ENCODE data around the gene POU6F2.

The POU6F2 gene

DNA sequence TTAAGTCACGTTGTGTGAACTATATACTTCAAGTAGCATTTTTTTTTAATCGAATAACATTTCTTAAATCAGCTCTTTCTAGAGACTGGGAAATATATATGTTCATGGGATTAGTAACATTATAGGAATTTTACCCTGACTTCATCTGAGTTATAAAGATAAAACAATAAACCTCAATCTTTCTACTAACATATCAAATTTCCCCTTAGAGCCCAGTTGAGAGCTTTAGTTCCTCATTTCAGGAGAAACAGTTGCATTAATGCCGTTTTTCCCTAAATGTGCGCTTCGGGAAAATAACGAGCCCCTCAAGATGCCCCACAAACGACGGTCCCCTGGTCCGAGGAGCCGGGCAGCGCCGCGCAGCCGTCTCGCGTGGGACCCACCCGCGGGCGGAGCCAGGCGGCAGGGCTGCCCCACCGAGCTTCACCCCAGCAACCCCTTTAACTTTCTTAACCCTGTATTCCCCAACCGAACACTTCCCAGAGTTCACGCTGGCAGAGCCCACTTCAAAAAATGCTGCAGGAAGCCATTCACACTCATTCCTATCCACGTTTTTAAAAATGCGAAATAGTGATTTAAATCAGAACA, 436.0 kb downstream of the POU6F2 start:
- H3K9ac ChIP-seq (ENCODE audit: low read depth in 1 of 2, low read length in 2 of 2), result no peak overlapping the region
- H3K9me3 ChIP-seq (ENCODE audit: control insufficient read depth in 2 of 2, low read length in 2 of 2), result no peaks in the 10 kb centered on the region
- no peaks in the 10 kb centered on the region for H3K36me3 ChIP-seq (ENCODE audit: control insufficient read depth in 2 of 2, insufficient read depth in 2 of 2, low read length in 2 of 2)
- H3K27me3 ChIP-seq (ENCODE audit: control insufficient read depth in 2 of 2, insufficient read depth in 2 of 2, low read length in 2 of 2), result peaks cover 0 to 3% of the 10 kb centered on the region in 2 donors
- no peak overlapping the region for H3K27ac ChIP-seq (ENCODE audit: low read depth in 2 of 2, low read length in 2 of 2)
- H3K4me1 ChIP-seq (ENCODE audit: control insufficient read depth in 2 of 2, insufficient read depth in 2 of 2, low read length in 2 of 2), result no peaks in the 10 kb centered on the region
- H3K4me3 ChIP-seq (ENCODE audit: low read length in 2 of 2), result peak overlapping the region; percentile 38 to 69

DNA sequence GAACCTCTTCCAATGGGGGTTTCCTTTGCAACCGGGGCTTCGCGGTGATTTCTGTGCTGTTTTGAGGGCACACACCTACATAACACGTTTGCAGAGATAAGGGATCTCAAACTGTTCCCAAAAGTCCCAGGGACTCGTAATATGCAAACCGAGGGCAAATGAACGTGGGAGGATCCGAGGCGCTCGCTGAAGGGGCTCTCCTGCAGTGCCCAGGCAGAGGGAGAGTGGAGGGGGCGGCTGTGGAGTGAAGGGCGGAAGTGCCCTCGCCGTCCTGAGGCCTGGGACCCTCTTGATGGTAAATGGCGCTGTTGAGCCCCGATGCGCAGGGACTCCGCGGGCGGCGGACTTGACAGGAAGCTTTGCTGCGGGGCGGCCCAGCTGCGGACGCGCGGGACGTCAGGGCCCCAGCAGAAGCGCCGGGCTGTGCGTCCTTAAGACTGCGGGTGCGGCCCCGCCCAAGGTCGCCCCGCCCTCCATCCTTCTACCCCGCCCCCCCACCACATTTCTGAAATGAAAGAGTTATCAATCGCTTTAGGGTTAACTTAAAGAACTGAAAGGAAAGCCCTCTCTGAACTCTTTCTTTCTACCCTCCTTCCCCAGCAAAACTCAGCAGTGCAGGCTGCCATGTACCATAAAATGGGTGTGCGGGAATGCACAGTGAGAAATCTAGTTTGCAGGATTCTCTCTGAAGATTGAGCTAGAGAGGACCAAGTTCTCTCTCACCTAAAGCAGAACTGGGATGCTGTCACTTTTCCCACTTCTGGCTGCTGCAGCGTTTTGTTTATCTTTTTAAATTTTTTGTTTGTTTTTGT, 436.7 kb downstream of the POU6F2 start:
- Histone ChIP-seq H3K9me3 (ENCODE audit: control insufficient read depth in 2 of 2, low read length in 2 of 2) (no peaks in the 10 kb centered on the region), H3K27me3 (ENCODE audit: control insufficient read depth in 2 of 2, insufficient read depth in 2 of 2, low read length in 2 of 2) (peaks cover 0 to 3% of the 10 kb centered on the region in 2 donors), H3K4me3 (ENCODE audit: low read length in 2 of 2) (peak overlapping the region; percentile 38 to 69), H3K27ac (ENCODE audit: low read depth in 2 of 2, low read length in 2 of 2) (no peak overlapping the region), H3K4me1 (ENCODE audit: control insufficient read depth in 2 of 2, insufficient read depth in 2 of 2, low read length in 2 of 2) (no peaks in the 10 kb centered on the region), H3K9ac (ENCODE audit: low read depth in 1 of 2, low read length in 2 of 2) (no peak overlapping the region), H3K36me3 (ENCODE audit: control insufficient read depth in 2 of 2, insufficient read depth in 2 of 2, low read length in 2 of 2) (no peaks in the 10 kb centered on the region)

DNA sequence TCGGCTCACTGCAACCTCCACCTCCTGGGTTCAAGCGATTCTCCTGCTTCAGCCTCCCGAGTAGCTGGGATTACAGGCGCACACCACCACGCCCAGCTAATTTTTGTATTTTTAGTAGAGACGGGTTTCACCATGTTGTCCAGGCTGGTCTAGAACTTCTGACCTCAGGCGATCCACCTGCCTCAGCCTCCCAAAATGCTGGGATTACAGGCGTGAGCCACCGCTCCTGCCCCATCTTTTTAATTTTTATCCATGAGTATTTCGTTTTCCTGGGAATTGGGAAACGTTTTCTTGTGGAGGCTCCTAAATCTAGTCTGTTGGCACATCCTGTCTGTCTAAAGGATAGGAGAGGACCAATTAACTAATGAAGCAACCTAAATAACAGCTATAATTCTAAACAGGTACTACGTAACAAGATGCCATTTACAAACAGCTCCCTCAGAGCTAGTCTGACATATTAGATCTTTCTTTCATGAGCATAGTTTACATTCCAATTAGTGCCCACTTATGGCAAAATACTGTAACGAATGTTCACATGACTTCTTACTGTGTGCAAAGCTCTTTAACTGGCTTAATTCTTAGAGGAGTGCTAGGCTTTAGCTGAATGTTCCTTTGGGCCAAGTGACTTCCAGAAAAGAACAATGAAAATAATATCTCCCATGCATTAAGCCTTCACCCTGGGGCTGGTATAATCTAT, 437.5 kb downstream of the POU6F2 start:
- Histone ChIP-seq H3K9me3 (ENCODE audit: control insufficient read depth in 2 of 2, low read length in 2 of 2) (no peaks in the 10 kb centered on the region), H3K4me1 (ENCODE audit: control insufficient read depth in 2 of 2, insufficient read depth in 2 of 2, low read length in 2 of 2) (no peaks in the 10 kb centered on the region), H3K4me3 (ENCODE audit: low read length in 2 of 2) (no peak overlapping the region), H3K36me3 (ENCODE audit: control insufficient read depth in 2 of 2, insufficient read depth in 2 of 2, low read length in 2 of 2) (no peaks in the 10 kb centered on the region), H3K9ac (ENCODE audit: low read depth in 1 of 2, low read length in 2 of 2) (no peak overlapping the region), H3K27ac (ENCODE audit: low read depth in 2 of 2, low read length in 2 of 2) (no peak overlapping the region), H3K27me3 (ENCODE audit: control insufficient read depth in 2 of 2, insufficient read depth in 2 of 2, low read length in 2 of 2) (peaks cover 0 to 3% of the 10 kb centered on the region in 2 donors)

DNA sequence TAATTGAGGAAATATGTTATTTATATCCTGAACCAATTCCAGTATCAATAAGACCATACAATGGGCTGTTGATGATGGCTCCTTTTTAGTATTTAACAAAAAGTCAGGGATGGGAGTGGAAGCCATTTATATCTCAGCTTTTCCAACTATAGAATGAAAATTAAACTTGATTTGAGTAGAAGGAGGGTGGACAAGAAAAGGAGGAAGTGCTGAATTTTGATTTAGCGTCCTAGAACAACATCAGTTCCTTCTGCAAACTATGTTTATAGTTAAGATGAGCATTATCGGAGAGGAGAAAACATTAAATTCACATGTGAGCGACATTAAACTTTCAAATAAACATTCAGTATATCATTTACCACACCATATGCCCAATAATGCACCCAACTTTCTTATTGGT, 439.2 kb downstream of the POU6F2 start:
- Histone ChIP-seq H3K9me3 (ENCODE audit: control insufficient read depth in 2 of 2, low read length in 2 of 2) (no peaks in the 10 kb centered on the region), H3K27me3 (ENCODE audit: control insufficient read depth in 2 of 2, insufficient read depth in 2 of 2, low read length in 2 of 2) (peaks cover 0 to 3% of the 10 kb centered on the region in 2 donors), H3K4me1 (ENCODE audit: control insufficient read depth in 2 of 2, insufficient read depth in 2 of 2, low read length in 2 of 2) (no peaks in the 10 kb centered on the region), H3K4me3 (ENCODE audit: low read length in 2 of 2) (no peak overlapping the region), H3K27ac (ENCODE audit: low read depth in 2 of 2, low read length in 2 of 2) (no peak overlapping the region), H3K9ac (ENCODE audit: low read depth in 1 of 2, low read length in 2 of 2) (no peak overlapping the region), H3K36me3 (ENCODE audit: control insufficient read depth in 2 of 2, insufficient read depth in 2 of 2, low read length in 2 of 2) (no peaks in the 10 kb centered on the region)

DNA sequence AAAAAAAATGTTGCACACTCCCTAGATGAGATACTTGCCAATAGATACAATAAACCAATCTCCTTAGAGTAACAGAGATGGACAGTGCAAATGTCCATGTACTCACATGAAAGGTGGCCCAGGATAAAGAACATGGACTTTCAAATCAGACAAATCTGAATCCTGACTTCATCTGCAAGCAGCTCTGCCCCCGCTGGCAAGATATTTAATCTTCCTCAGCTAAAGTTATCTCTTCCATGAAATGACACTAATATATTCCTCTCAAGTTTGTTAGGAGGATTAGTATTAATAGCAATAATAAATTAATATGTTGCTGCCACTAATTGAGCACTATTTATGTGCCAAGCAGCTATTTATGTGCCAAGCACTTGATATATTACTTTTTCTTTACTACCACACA, 439.9 kb downstream of the POU6F2 start:
- Histone ChIP-seq H3K4me3 (ENCODE audit: low read length in 2 of 2) (no peak overlapping the region), H3K27me3 (ENCODE audit: control insufficient read depth in 2 of 2, insufficient read depth in 2 of 2, low read length in 2 of 2) (peaks cover 0 to 3% of the 10 kb centered on the region in 2 donors), H3K9me3 (ENCODE audit: control insufficient read depth in 2 of 2, low read length in 2 of 2) (no peaks in the 10 kb centered on the region), H3K27ac (ENCODE audit: low read depth in 2 of 2, low read length in 2 of 2) (no peak overlapping the region), H3K4me1 (ENCODE audit: control insufficient read depth in 2 of 2, insufficient read depth in 2 of 2, low read length in 2 of 2) (no peaks in the 10 kb centered on the region), H3K36me3 (ENCODE audit: control insufficient read depth in 2 of 2, insufficient read depth in 2 of 2, low read length in 2 of 2) (no peaks in the 10 kb centered on the region), H3K9ac (ENCODE audit: low read depth in 1 of 2, low read length in 2 of 2) (no peak overlapping the region)

DNA sequence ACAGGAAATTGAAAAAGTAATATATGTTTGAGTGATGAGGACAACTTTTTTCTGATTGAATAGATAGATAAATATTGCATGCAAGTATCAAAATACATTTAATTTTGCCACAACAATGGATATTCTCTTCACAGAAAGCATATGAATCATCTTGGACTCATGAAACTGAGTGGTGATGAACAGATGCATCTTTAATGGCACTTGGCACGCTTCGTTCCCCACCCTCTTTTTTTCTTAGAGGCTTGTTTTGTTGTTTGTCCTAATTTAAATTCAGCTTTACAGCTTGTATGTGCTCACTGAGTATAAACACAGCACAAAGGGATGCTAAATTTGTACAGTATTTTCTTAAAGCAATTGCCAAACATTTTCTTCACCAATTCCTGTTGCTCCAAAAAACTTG, 443.5 kb downstream of the POU6F2 start:
- H3K27ac ChIP-seq (ENCODE audit: low read depth in 2 of 2, low read length in 2 of 2), result no peak overlapping the region
- no peaks in the 10 kb centered on the region for H3K27me3 ChIP-seq (ENCODE audit: control insufficient read depth in 2 of 2, insufficient read depth in 2 of 2, low read length in 2 of 2)
- no peak overlapping the region for H3K9ac ChIP-seq (ENCODE audit: low read depth in 1 of 2, low read length in 2 of 2)
- H3K4me1 ChIP-seq (ENCODE audit: control insufficient read depth in 2 of 2, insufficient read depth in 2 of 2, low read length in 2 of 2), result no peaks in the 10 kb centered on the region
- no peaks in the 10 kb centered on the region for H3K9me3 ChIP-seq (ENCODE audit: control insufficient read depth in 2 of 2, low read length in 2 of 2)
- H3K36me3 ChIP-seq (ENCODE audit: control insufficient read depth in 2 of 2, insufficient read depth in 2 of 2, low read length in 2 of 2), result no peaks in the 10 kb centered on the region
- H3K4me3 ChIP-seq (ENCODE audit: low read length in 2 of 2), result no peak overlapping the region

DNA sequence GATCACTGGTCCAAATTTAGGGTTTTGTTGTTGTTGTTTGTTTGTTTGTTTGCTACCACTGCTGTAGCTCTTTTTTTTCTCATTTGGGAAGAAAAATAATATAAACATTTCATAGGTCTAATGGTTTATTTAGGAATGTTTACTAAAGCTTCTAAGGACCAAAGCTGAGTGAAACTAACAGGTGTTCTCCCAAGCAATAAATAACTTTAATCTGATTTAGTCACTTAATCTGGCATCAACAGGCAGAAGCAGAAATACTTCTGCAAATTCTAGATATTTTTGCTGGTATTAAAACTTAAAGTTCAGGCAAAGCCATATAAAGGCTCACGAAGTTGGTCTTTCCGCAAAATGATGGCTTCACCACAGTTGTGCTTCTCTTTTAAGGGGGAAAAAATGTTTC, 444.0 kb downstream of the POU6F2 start:
- Histone ChIP-seq H3K27me3 (ENCODE audit: control insufficient read depth in 2 of 2, insufficient read depth in 2 of 2, low read length in 2 of 2) (no peaks in the 10 kb centered on the region), H3K9me3 (ENCODE audit: control insufficient read depth in 2 of 2, low read length in 2 of 2) (no peaks in the 10 kb centered on the region), H3K4me1 (ENCODE audit: control insufficient read depth in 2 of 2, insufficient read depth in 2 of 2, low read length in 2 of 2) (no peaks in the 10 kb centered on the region), H3K9ac (ENCODE audit: low read depth in 1 of 2, low read length in 2 of 2) (no peak overlapping the region), H3K36me3 (ENCODE audit: control insufficient read depth in 2 of 2, insufficient read depth in 2 of 2, low read length in 2 of 2) (no peaks in the 10 kb centered on the region), H3K4me3 (ENCODE audit: low read length in 2 of 2) (no peak overlapping the region), H3K27ac (ENCODE audit: low read depth in 2 of 2, low read length in 2 of 2) (no peak overlapping the region)

DNA sequence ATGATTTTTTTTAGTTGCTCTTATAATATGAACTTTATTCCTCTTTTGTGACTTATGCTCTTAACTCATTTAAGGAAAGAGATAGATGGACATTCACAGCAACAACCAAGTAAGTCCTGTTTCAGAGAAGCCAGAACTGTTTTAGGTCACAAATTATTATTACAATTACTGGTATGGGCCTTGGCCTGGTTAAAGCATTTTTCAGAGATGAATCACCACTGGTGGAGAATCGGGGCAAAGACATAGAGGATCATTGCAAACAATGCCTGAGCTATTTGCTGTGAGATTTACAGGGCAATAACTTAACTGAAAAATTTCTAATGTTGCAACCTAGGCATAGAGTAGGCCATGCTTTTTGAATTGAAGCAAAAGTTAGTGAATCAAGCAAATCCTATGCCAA, 450.5 kb downstream of the POU6F2 start:
- H3K4me3 ChIP-seq (ENCODE audit: low read length in 2 of 2), result no peak overlapping the region
- no peaks in the 10 kb centered on the region for H3K27me3 ChIP-seq (ENCODE audit: control insufficient read depth in 2 of 2, insufficient read depth in 2 of 2, low read length in 2 of 2)
- H3K9me3 ChIP-seq (ENCODE audit: control insufficient read depth in 2 of 2, low read length in 2 of 2), result no peaks in the 10 kb centered on the region
- no peak overlapping the region for H3K9ac ChIP-seq (ENCODE audit: low read depth in 1 of 2, low read length in 2 of 2)
- no peaks in the 10 kb centered on the region for H3K36me3 ChIP-seq (ENCODE audit: control insufficient read depth in 2 of 2, insufficient read depth in 2 of 2, low read length in 2 of 2)
- no peaks in the 10 kb centered on the region for H3K4me1 ChIP-seq (ENCODE audit: control insufficient read depth in 2 of 2, insufficient read depth in 2 of 2, low read length in 2 of 2)
- no peak overlapping the region for H3K27ac ChIP-seq (ENCODE audit: low read depth in 2 of 2, low read length in 2 of 2)

DNA sequence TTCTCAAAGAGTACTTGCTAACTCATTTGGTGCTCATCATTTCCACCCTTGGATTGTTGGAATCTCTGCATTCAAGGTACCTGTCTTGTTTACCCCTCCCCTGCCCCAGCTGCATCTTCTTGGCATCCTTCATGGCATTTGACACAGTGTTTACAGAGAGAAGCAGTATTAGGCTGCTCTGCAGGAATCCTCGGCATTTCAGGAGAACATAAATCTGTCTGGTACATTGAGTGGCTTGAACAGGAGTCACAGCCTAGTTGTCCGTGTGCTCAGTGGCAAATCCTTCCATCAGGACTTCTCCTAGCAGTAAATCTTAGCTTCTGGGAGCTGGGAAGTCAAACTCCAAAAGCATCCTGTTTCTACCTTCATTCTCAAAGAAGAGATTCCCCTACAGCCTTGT, 451.7 kb downstream of the POU6F2 start:
- no peaks in the 10 kb centered on the region for H3K9me3 ChIP-seq (ENCODE audit: control insufficient read depth in 2 of 2, low read length in 2 of 2)
- H3K4me3 ChIP-seq (ENCODE audit: low read length in 2 of 2), result no peak overlapping the region
- no peaks in the 10 kb centered on the region for H3K27me3 ChIP-seq (ENCODE audit: control insufficient read depth in 2 of 2, insufficient read depth in 2 of 2, low read length in 2 of 2)
- H3K27ac ChIP-seq (ENCODE audit: low read depth in 2 of 2, low read length in 2 of 2), result no peak overlapping the region
- no peaks in the 10 kb centered on the region for H3K36me3 ChIP-seq (ENCODE audit: control insufficient read depth in 2 of 2, insufficient read depth in 2 of 2, low read length in 2 of 2)
- H3K9ac ChIP-seq (ENCODE audit: low read depth in 1 of 2, low read length in 2 of 2), result no peak overlapping the region
- H3K4me1 ChIP-seq (ENCODE audit: control insufficient read depth in 2 of 2, insufficient read depth in 2 of 2, low read length in 2 of 2), result no peaks in the 10 kb centered on the region

DNA sequence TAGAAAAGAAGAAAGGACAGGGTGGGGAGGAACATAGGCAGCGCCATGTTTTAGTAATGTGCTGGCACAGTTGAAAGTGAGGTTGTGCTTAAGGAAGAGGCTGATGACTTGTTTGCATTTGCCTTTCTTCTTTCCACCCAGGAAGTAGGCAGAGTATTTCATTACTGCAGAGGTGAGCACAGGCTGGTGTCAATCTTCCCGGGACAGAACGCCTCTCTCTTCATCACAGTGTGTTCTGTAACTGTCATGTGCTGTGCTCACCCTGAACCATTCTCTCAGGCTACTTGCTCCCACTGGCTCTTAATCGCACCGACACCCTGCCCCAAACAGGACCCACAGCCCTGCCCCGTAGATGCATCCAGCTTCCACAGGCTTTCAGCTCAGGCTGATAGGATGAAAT, 452.7 kb downstream of the POU6F2 start:
- Histone ChIP-seq H3K9ac (ENCODE audit: low read depth in 1 of 2, low read length in 2 of 2) (no peak overlapping the region), H3K9me3 (ENCODE audit: control insufficient read depth in 2 of 2, low read length in 2 of 2) (no peaks in the 10 kb centered on the region), H3K27ac (ENCODE audit: low read depth in 2 of 2, low read length in 2 of 2) (no peak overlapping the region), H3K36me3 (ENCODE audit: control insufficient read depth in 2 of 2, insufficient read depth in 2 of 2, low read length in 2 of 2) (no peaks in the 10 kb centered on the region), H3K27me3 (ENCODE audit: control insufficient read depth in 2 of 2, insufficient read depth in 2 of 2, low read length in 2 of 2) (no peaks in the 10 kb centered on the region), H3K4me1 (ENCODE audit: control insufficient read depth in 2 of 2, insufficient read depth in 2 of 2, low read length in 2 of 2) (no peaks in the 10 kb centered on the region), H3K4me3 (ENCODE audit: low read length in 2 of 2) (no peak overlapping the region)
